Activated CD4-positive, alpha-beta T cell treated with anti-CD3 and anti-CD28 coated beads for 4 hours (primary cell): ENCODE data around the gene LBX1.
A peak's percentile ranks its signal among the peaks of the same experiment; 100 is the strongest.

Experiments used
- DNase-seq, 2 donors: peaks; one replicate each; pipeline ENCODE4 v3.0.0-alpha.2; 2020

Gene LBX1

GRCh38 chr10:101224910-101225823 is 4.1 kb downstream of the LBX1 start:
- DNase-seq: no peak

- no peak for DNase-seq
Observed at GRCh38 chr10:101224060-101224909, 5.0 kb downstream of the LBX1 start.

- DNase-seq: no peak
Observed at GRCh38 chr10:101223274-101224059, 5.8 kb downstream of the LBX1 start.

GRCh38 chr10:101222683-101223273 is 6.5 kb downstream of the LBX1 start:
- DNase-seq: no peak

- DNase-seq: no peak
Observed at GRCh38 chr10:101221963-101222531, 7.2 kb downstream of the LBX1 start.

- no peak for DNase-seq
Observed at GRCh38 chr10:101221549-101221948, 7.7 kb downstream of the LBX1 start.

- DNase-seq: no peak
Observed at GRCh38 chr10:101219946-101220451, 9.3 kb downstream of the LBX1 start.

- no peak for DNase-seq
Observed at GRCh38 chr10:101219139-101219945, 9.9 kb downstream of the LBX1 start.

GRCh38 chr10:101218351-101219138 is 10.7 kb downstream of the LBX1 start:
- no peak for DNase-seq

- DNase-seq: no peak
Observed at GRCh38 chr10:101217450-101218281, 11.6 kb downstream of the LBX1 start.

- no peak for DNase-seq
Observed at GRCh38 chr10:101217044-101217425, 12.2 kb downstream of the LBX1 start.

- DNase-seq: no peak
Observed at GRCh38 chr10:101216207-101217043, 12.8 kb downstream of the LBX1 start.

- DNase-seq: no peak
Observed at GRCh38 chr10:101215397-101216206, 13.7 kb downstream of the LBX1 start.

- peak; percentile 70 to 77 for DNase-seq
Observed at GRCh38 chr10:101214446-101215396, 14.5 kb downstream of the LBX1 start.

- DNase-seq: no peak
Observed at GRCh38 chr10:101208543-101208942, 20.7 kb downstream of the LBX1 start.

GRCh38 chr10:101207026-101207425 is 22.2 kb downstream of the LBX1 start:
- DNase-seq: no peak
